HEK293 (cell line): Measurements from ENCODE around the gene CCR6.
"Not testable (repeated sequence)": the region's sequence is repeated elsewhere in the genome, so short reads cannot be mapped to it uniquely, and the experiment has no call there.

Source experiments
- CTCF ChIA-PET: fragments of 350-600 bp; formaldehyde crosslinking; extraction: SDS; loops from one replicate; lab custom pipeline; 2021; ENCODE audit warnings: antibody characterized with exemption; lab: Yijun Ruan, JAX
- POLR2A ChIA-PET: fragments of 300-600 bp; formaldehyde crosslinking; extraction: SDS; loops from one replicate; lab custom pipeline; 2020; ENCODE audit warnings: antibody characterized with exemption, inconsistent platforms; lab: Yijun Ruan, JAX
- H3K27ac ChIP-seq: fragments of 200-500 bp; sonication (Bioruptor generic); 2 replicates; pipeline ENCODE4 v1.5.1; 2014; ENCODE audit warnings: low read depth, low read length, control low read depth, inconsistent platforms; ENCODE audit errors: extremely low read depth
- H3K36me3 ChIP-seq, 2 experiments: fragments of 200-500 bp in 1 of 2; sonication (Bioruptor generic) in 1 of 2; 1 replicate in 1 of 2; 2 replicates in 1 of 2; pipeline ENCODE4 v1.5.1; 2014 to 2017; ENCODE audit warnings: inconsistent platforms in 2 of 2, low read length in 2 of 2; ENCODE audit not compliant: control insufficient read depth in 2 of 2, insufficient read depth in 1 of 2
- H3K4me1 ChIP-seq: fragments of 200-500 bp; sonication (Bioruptor generic); 2 replicates; pipeline ENCODE4 v1.5.1; 2014; ENCODE audit warnings: mild to moderate bottlenecking, low read length, inconsistent platforms; ENCODE audit not compliant: control insufficient read depth, insufficient read depth
- H3K4me3 ChIP-seq: 2 replicates; pipeline ENCODE4 v1.5.1; 2011; ENCODE audit warnings: low read depth, mild to moderate bottlenecking, control low read depth, low read length, moderate library complexity
- H3K9me3 ChIP-seq: fragments of 200-500 bp; sonication (Bioruptor generic); 2 replicates; pipeline ENCODE4 v1.5.1; 2014; ENCODE audit warnings: low read depth, low read length, inconsistent platforms; ENCODE audit not compliant: control insufficient read depth, insufficient read depth
- ZNF654 ChIP-seq: fragments of 450-650 bp; formaldehyde crosslinking; IDR thresholded peaks from 2 replicates; pipeline ENCODE4 v1.5.1; 2016; ENCODE audit warnings: low read depth, missing biosample characterization, missing genetic modification characterization

The CCR6 gene

GRCh38 chr6:167182913-167183314 is 60.0 kb downstream of the CCR6 start:
- H3K36me3 ChIP-seq, H3K9me3 ChIP-seq, POLR2A ChIA-PET, H3K27ac ChIP-seq, H3K4me3 ChIP-seq, H3K4me1 ChIP-seq: not testable (repeated sequence)
- CTCF ChIA-PET = interaction anchor here (1.2 kb wide), 1 partner anchor 107 kb away, joined by 3 read pairs; no protein-coding TSS in a partner anchor
- peak; percentile 29 for TF ChIP-seq ZNF654

GRCh38 chr6:167185101-167185500 is 62.2 kb downstream of the CCR6 start:
- POLR2A ChIA-PET, H3K4me3 ChIP-seq, H3K9me3 ChIP-seq: not testable (repeated sequence)

GRCh38 chr6:167187275-167187674 is 64.4 kb downstream of the CCR6 start:
- H3K4me3 ChIP-seq, CTCF ChIA-PET, H3K36me3 ChIP-seq, POLR2A ChIA-PET, H3K9me3 ChIP-seq, H3K4me1 ChIP-seq, H3K27ac ChIP-seq: not testable (repeated sequence)

More at GRCh38 chr6:167185101-167185500, 62.2 kb downstream of the CCR6 start:
- not testable (repeated sequence) for H3K36me3 ChIP-seq, H3K4me1 ChIP-seq, H3K27ac ChIP-seq
- CTCF ChIA-PET = interaction anchor here (0.6 kb wide), 2 partner anchors 105 to 530 kb away, joined by 3 to 4 read pairs; no protein-coding TSS in a partner anchor
